Peyer's patch (tissue), 4 donors: Measurements from ENCODE around the gene GULP1.
"Not testable (repeated sequence)": the region's sequence is repeated elsewhere in the genome, so short reads cannot be mapped to it uniquely, and the experiment has no call there.

ENCODE experiments used
- CTCF ChIP-seq, 6 experiments: fragments of 450-650 bp in 4 of 6; fragments of 200-600 bp in 2 of 6; sonication (generic) in 1 of 6; IDR thresholded peaks; one replicate each; pipeline ENCODE4 v1.5.1; 2017 to 2019; ENCODE audit warnings: antibody characterized with exemption in 6 of 6, mild to moderate bottlenecking in 3 of 6, moderate library complexity in 1 of 6
- POLR2A ChIP-seq, 2 donors: fragments of 450-650 bp; IDR thresholded peaks; one replicate each; pipeline ENCODE4 v1.5.1; 2017; ENCODE audit warnings: antibody characterized with exemption in 2 of 2, mild to moderate bottlenecking in 2 of 2, moderate library complexity in 2 of 2

- TF ChIP-seq CTCF, POLR2A (IDR thresholded peaks at IDR 0.05): not testable (repeated sequence)
Observed at GRCh38 chr2:188605609-188606584, 314.2 kb downstream of the GULP1 start.
